ENCODE data around the gene SCPEP1. TPM values are rescaled to one million over a fixed set of nuclear protein-coding genes. Genes with fewer than 3 reads are reported as not detected.
A peak's percentile ranks its signal among the peaks of the same experiment; 100 is the strongest.
"Not testable (repeated sequence)": the region's sequence is repeated elsewhere in the genome, so short reads cannot be mapped to it uniquely, and the experiment has no call there.

SCPEP1 gene
- total RNA-seq, 4 donors from 2014 or later = 61.0 to 111 (median 72.4) TPM

DNA sequence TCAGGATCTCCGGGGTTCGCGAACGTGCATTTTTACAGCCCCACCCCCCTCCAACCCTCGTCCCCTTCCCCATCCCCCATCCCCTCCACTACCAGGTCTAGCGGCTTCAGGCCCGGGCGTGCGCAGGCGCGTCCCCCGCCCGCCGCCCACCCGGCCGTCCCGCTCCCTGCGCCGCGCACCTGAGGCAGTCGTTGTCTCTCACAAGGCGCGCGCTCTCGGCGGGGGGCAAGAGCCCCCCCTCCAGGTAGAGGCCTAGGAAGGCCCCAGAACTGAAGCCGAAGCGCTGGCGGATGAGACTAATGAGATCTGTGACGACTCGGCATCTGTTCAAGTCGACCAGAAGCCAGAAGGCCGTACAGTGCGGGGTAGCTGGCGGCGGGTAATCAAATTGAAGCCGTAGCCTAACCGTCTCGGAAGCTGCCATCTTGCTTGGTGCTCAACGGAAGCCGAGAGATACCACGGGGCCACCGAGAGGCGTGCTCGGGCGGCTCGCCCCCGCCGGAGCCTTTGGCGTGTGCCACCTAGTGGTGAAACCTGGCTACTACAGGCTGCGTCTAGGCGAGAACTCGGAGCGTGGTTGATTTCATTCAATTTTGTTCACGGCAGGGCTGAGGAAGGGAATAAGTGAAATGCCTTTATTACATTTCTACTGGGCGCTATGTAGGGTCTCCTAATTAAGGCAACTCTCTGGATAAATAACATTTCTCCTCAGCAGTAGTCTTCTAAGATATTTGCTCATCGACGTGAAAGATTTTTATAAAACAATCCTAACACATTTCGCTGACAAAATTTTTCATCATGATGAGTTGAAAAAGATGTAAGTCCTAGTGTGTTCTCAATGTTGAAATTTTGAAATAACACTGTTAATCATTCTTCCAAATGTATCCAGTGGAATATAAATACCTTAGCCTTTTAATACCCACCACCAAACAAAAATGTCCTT lies 17.1 kb upstream of the SCPEP1 start, which contains the start of gene COIL:
Gene COIL, minus strand, starts transcription at position 455 of the 943 bp plus-strand sequence. Its CDS starts 31 bp downstream, at position 424.
- peak within 1 kb of the TSS; percentile 80 to 95 (median 86) for H3K4me3 ChIP-seq
- WGBS = 14% methylated on average over 16 of the region's 59 CpGs
- peaks cover 15 to 27% (median 20%) of the 10 kb centered on the region in 4 donors for H3K4me1 ChIP-seq
- peak within 1 kb of the TSS; percentile 87 to 94 (median 90) for H3K27ac ChIP-seq (replicated peaks in 1 of 4)
- no peaks in the 10 kb centered on the region for H3K9me3 ChIP-seq
- no peak for TF ChIP-seq EP300 (IDR thresholded peaks at IDR 0.05)
- TF ChIP-seq, protein P1, sequence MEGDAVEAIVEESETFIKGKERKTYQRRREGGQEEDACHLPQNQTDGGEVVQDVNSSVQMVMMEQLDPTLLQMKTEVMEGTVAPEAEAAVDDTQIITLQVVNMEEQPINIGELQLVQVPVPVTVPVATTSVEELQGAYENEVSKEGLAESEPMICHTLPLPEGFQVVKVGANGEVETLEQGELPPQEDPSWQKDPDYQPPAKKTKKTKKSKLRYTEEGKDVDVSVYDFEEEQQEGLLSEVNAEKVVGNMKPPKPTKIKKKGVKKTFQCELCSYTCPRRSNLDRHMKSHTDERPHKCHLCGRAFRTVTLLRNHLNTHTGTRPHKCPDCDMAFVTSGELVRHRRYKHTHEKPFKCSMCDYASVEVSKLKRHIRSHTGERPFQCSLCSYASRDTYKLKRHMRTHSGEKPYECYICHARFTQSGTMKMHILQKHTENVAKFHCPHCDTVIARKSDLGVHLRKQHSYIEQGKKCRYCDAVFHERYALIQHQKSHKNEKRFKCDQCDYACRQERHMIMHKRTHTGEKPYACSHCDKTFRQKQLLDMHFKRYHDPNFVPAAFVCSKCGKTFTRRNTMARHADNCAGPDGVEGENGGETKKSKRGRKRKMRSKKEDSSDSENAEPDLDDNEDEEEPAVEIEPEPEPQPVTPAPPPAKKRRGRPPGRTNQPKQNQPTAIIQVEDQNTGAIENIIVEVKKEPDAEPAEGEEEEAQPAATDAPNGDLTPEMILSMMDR (IDR thresholded peaks at IDR 0.05) = peak in 2 of 3 experiments; percentile 99 to 100
- TF ChIP-seq POLR2A (IDR thresholded peaks at IDR 0.05; ENCODE audit: low read depth) = no peak
- TF ChIP-seq POLR2AphosphoS5 (IDR thresholded peaks at IDR 0.05) = peak; percentile 76 to 92
- H3K27me3 ChIP-seq = no peaks in the 10 kb centered on the region
- no peaks in the 10 kb centered on the region for H3K36me3 ChIP-seq
- intact Hi-C loops (cut with DNase I) = no loop called here
- DNase-seq (ENCODE audit: extremely low spot score) = peak; percentile 96

DNA sequence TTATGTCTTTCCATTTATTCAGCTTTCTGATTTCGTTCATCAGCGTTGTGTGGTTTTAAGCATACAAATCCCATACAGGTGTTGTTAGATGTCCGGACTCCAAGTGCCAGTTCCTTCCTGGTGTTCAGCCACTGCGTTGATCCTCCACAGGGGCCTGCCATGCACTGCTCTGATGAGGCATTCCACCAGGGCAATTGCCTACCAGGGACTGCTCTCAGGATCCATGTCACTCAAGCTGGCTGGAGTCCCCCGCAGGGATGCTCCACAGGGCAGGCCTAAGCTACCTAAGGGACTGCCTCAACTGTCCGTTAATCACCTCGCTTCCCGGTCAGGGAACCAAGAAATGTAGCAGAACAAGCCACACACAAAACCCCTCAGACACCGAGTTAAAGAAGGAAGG lies 12.7 kb upstream of the SCPEP1 start:
- intact Hi-C loops (cut with DNase I); H3K4me1 ChIP-seq; DNase-seq (ENCODE audit: extremely low spot score); H3K9me3 ChIP-seq; H3K27ac ChIP-seq (replicated peaks in 1 of 4); H3K36me3 ChIP-seq; H3K4me3 ChIP-seq; H3K27me3 ChIP-seq: not testable (repeated sequence)
- WGBS = 91% methylated on average over 9 of the region's 9 CpGs

DNA sequence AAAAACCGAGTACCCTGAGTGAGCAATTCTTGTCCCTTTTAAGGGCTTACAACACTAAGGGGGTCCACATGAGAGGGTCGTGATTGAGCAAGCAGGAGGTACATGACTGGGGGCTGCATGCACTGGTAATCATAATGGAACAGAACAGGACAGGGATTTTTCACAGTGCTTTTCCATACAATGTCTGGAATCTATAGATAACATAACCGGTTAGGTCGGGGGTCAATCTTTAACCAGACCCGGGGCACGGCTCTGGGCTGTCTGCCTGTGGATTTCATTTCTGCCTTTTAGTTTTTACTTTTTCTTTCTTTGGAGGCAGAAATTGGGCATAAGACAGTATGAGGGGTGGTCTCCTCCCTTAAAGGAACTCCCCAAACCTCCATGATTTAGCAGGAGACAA lies 12.2 kb upstream of the SCPEP1 start:
- H3K4me3 ChIP-seq; H3K9me3 ChIP-seq; H3K36me3 ChIP-seq; H3K27ac ChIP-seq (replicated peaks in 1 of 4); H3K27me3 ChIP-seq; DNase-seq (ENCODE audit: extremely low spot score); H3K4me1 ChIP-seq; intact Hi-C loops (cut with DNase I): not testable (repeated sequence)
- 88% methylated on average over 6 of the region's 6 CpGs for WGBS

DNA sequence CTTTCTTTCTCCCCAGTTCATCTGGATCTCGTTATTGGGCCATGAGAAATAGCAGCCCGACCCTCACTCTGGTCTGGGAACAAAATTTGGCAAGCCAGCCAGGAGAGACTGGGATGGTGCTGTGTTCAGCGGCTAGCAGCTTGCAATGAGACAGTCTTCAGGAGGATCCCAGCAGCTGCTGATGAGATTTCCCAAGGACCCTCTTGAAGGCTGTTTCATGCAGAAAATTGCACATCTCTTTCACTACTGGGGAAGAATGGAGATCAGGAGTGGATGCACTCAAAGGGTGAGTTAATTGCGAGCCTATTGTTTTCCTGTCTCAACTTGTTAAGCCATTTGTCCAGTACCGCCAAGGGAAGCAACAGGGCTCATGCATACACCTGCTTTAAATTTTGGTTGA lies 11.6 kb upstream of the SCPEP1 start:
- DNase-seq (ENCODE audit: extremely low spot score) = no peak
- Histone ChIP-seq H3K4me1 (peaks cover 0 to 3% (median 0%) of the 10 kb centered on the region in 4 donors), H3K27me3 (no peaks in the 10 kb centered on the region), H3K27ac (replicated peaks in 1 of 4) (no peak overlapping the region), H3K36me3 (no peaks in the 10 kb centered on the region), H3K9me3 (no peaks in the 10 kb centered on the region), H3K4me3 (no peak overlapping the region)
- no peak for TF ChIP-seq POLR2AphosphoS5 (IDR thresholded peaks at IDR 0.05)
- no peak for TF ChIP-seq POLR2A (IDR thresholded peaks at IDR 0.05; ENCODE audit: low read depth)
- TF ChIP-seq, protein P1 (IDR thresholded peaks at IDR 0.05) = no peak
- no peak for TF ChIP-seq EP300 (IDR thresholded peaks at IDR 0.05)
- WGBS = 86% methylated on average over 5 of the region's 5 CpGs
- intact Hi-C loops (cut with DNase I) = no loop called here

DNA sequence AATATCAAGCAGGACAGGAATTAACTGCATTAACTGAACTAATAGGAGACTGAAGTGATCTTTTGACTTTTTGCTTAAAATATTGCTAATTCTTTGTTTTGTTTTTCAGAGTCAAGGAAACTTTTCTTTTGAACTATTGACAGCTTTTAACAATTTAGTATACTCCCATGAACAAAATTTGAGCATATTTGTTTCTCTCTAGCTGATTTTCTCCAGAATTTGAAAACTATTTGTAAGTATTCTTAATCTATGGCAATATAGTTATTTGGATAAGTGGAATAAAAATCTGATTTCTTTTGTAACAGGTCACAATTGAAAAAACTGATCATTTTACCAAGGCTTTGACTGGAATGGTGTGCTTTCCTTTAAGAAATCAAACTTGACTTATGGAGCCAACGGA lies 7.0 kb upstream of the SCPEP1 start:
- intact Hi-C loops (cut with DNase I) = no loop called here
- WGBS = 96% methylated on average over 1 of the region's 1 CpG
- DNase-seq (ENCODE audit: extremely low spot score) = no peak
- Histone ChIP-seq H3K4me3 (no peak overlapping the region), H3K4me1 (no peaks in the 10 kb centered on the region), H3K36me3 (no peaks in the 10 kb centered on the region), H3K27me3 (no peaks in the 10 kb centered on the region), H3K27ac (replicated peaks in 1 of 4) (no peak overlapping the region), H3K9me3 (no peaks in the 10 kb centered on the region)
- no peak for TF ChIP-seq POLR2AphosphoS5 (IDR thresholded peaks at IDR 0.05)
- no peak for TF ChIP-seq EP300 (IDR thresholded peaks at IDR 0.05)
- no peak for TF ChIP-seq POLR2A (IDR thresholded peaks at IDR 0.05; ENCODE audit: low read depth)
- TF ChIP-seq, protein P1 (IDR thresholded peaks at IDR 0.05) = no peak
